ENCODE data around the gene SLC9A3. TPM values are rescaled to one million over a fixed set of nuclear protein-coding genes. Genes with fewer than 3 reads are reported as not detected.

Gene SLC9A3
- polyA plus RNA-seq, 5 donors, result 2.1 to 3.7 (median 2.7) TPM

DNA sequence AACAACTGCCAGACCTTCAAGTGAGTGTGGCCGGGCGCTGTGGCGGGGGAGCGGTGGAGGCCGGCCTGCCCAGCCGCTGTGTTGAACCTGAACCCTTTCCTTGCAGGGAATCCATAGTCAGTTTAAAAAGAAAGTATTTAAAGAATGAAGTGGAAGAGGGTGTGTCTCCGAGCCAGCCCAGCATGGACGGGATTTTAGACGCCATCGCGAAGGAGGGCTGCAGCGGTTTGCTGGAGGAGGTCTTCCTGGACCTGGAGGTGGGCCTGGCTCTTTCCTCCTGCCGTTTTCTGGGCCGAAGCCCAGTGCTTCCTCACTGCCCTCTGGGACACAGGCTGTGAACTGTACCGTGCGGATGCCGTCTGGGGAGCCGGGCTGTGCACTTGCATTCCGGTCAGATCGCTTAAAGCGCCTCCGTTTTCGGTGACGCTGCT lies 62.2 kb downstream of the SLC9A3 start:
- DNase-seq, result no peak

- no peak for DNase-seq
Measured at GRCh38 chr5:460273-460625, 64.0 kb downstream of the SLC9A3 start.

- no peak for DNase-seq
Measured at GRCh38 chr5:459562-460272, 64.5 kb downstream of the SLC9A3 start.

- DNase-seq, result no peak
Measured at GRCh38 chr5:458547-459353, 65.5 kb downstream of the SLC9A3 start.

- DNase-seq, result no peak
Measured at GRCh38 chr5:457195-457961, 66.9 kb downstream of the SLC9A3 start.

DNA sequence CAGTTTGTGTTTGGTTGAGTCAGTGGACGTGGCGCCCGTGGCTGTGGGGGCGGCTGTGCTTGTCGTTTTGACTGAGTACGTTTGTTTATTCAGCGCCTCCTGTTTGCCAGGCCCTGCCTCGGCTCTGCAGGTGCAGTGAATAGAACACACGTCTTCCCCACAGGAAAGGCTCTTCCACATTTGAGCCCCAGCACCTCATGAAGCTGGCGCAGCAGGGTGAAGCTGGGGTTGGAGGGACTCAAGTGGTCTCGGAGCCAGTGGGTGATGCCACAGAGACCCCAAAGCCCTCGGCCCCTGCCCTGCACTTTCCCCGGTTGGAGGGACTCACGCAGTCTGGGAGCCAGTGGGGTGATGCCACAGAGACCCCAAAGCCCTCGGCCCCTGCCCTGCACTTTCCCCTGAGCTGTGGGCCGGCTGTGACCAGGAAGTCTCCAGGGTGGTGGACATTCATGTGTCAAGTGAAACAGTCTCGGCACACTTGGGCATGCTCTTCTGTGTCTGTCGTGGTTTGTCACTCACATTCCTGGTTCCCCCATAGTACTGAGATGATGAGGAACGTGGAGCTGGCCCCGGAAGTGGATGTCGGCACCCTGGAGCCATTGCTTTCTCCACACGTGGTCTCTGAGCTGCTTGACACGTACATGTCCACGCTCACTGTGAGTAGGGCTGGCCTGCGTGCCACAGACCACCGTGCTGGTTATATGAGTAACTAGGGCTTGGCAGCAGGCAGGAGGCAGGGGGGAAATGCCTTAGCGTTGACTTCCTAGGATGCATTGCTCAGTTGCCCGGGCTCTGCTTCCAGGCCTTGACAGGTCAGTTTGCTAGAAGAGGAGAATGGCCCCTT lies 67.7 kb downstream of the SLC9A3 start:
- no peak for DNase-seq

DNA sequence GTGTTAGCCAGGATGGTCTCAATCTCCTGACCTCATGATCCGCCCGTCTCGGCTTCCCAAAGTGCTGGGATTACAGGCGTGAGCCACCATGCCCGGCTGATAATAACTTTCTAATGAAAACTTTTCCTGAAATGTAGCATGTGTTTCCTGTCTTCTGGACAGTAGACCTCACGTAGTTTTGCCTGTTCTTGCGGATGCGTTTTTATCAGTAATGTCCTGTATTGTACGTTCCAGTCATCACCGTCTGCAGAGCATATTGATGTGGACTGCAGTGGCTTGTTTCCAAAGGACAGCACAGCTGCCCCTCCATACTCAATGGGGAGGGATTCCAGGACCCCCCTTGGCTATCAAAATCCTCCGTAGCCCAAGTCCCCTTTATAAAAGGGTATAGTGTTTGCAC lies 68.4 kb downstream of the SLC9A3 start:
- DNase-seq, result no peak

DNA sequence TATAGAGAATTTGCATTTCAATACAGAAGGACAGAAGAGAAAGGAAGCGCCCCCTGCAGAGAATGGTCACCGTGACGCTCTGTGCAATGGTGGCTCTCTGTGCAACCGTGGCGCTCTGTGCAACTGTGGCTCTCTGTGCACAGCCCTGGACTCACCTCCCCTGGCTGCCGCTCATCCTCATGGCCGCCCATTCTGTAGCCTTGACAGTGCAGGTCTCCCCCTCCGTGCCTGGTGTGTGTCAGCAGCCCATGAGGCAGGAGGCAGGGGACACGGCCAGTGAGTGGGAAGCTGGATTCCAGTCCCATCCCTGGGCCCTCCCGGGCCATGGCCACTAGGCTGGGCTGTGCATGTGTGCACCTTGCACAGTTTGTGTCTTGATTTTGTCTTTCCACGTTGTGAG lies 69.3 kb downstream of the SLC9A3 start:
- DNase-seq, result no peak

GRCh38 chr5:453725-454481 lies 70.3 kb downstream of the SLC9A3 start:
- no peak for DNase-seq

GRCh38 chr5:452978-453710 lies 71.1 kb downstream of the SLC9A3 start:
- DNase-seq, result no peak

DNA sequence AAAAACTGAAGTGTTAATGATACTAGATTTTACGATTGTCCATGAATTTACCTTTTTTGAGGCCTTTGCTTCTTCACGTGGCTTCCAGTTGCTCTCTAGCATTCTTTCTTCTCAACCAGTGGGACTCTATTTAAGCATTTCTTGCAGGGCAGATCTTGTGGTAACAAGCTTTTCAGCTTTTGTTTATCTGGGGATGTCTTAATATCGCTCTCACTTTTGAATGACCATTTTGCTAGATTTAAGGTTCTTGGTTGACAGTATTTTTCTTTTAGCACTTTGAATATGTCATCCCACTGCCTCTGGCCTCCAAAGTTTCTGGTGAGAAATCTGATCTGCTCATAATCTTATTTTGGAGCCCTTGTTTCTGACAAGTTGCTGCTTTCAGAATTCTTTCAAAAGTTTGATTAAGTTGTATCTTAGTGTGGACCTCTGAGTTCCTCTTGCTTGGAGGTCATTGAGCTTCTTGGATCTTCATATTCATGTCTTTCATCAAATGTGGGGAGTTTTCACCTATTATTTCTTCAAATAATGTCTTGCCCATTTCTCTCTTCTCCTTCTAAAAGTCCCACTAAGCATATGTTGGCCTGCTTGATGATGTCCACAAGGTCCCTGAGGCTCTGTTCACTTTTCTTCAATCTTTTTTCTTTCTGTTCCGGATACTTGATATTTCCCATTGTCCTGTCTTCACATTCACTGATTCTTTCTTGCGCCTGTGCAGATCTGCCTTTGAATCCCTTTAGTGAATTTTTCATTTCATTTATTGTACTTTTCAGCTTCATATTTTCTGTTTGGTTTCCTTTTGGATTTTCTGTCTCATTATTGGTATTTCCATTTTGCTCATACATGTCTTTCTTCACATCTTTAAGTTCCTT lies 72.4 kb downstream of the SLC9A3 start:
- DNase-seq, result no peak

DNA sequence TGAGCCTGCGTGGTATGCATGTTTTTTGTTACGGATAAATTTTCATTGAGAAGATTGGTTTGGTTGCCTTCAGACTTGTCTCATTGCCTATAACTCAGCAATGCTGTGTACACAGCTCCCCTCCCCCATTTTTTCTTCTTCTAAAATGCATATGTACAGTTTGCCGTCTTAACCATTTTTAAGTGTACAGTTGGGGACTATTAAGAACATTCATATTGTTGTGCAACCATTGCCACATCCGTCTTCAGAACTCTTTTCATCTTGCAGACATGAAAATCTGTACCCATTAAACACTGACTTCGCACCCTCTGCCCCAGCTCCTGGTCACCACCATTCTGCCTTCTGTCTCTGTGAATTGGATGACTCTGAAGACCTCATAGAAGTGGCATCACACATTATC lies 75.1 kb downstream of the SLC9A3 start:
- DNase-seq, result no peak

GRCh38 chr5:448766-449090 lies 75.5 kb downstream of the SLC9A3 start:
- no peak for DNase-seq

GRCh38 chr5:448061-448765 lies 76.0 kb downstream of the SLC9A3 start:
- DNase-seq, result no peak

DNA sequence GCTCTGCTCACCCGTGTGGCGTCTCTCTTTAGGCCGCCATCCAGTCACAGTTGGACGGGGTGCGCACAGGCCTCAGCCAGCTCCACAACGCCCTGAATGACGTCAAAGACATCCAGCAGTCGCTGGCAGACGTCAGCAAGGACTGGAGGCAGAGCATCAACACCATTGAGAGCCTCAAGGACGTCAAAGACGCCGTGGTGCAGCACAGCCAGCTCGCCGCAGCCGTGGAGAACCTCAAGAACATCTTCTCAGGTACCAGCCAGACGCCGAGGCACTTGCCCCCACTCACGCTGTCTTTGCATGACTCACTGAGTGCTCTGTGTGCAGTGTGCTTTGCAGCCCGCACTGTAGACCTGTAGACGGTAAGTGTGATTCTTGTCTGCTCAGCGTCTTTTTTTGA lies 76.7 kb downstream of the SLC9A3 start:
- DNase-seq, result no peak

DNA sequence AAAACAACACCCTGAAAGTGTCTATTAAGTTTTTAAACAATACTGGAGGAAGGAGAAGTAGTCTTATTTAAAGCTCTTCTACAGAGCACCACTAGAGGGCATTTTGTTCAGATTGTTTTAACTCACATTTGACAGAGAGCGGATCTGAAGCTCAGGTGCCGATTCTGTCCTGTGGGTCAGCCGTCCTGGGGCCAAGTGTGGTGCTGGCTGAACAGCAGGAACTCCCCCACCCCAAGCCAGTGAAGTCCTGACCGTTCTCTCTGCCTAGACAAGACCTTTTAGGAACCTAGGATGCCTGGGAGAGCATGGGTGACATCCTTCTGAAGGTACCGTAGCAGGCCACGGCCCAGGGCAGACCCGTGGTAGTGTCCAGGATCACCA lies 77.4 kb downstream of the SLC9A3 start:
- no peak for DNase-seq

- DNase-seq, result no peak
Measured at GRCh38 chr5:446066-446882, 78.0 kb downstream of the SLC9A3 start.

DNA sequence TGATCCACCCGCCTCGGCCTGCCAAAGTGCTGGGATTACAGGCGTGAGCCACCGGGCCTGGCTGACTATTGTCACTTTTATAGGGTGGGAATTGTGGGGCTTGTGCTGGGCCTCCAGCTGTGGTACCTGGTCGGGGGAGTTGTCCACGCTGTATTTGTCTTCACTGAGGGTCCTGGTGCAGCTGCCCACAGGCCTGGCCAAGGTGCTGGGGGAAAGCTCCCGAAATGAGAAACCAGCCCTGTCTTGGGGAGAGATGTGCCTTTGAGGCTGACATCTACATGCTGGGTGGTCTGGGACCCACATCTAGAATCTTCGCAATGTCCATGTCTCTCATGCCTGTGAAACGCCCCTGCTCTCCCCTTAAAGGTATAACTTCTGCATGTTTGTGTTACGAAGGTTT lies 78.7 kb downstream of the SLC9A3 start:
- no peak for DNase-seq

Measured in right lung (tissue), 5 donors.